SK-N-SH treated with all-trans-retinoic acid at 6 μM for 48 hours (cell line): Measurements from ENCODE around the gene ARHGAP10.

Experiments used
- ATAC-seq: fragments of 200-7000 bp; cut with Tn5 transposase; 3 replicates; pipeline ENCODE4 v1.9.1; 2020; ENCODE audit warnings: mild to moderate bottlenecking, moderate library complexity
- ARNTL ChIP-seq: fragments of 450-650 bp; formaldehyde crosslinking; IDR thresholded peaks from 2 replicates; pipeline ENCODE4 v1.5.0; 2020; ENCODE audit warnings: low read depth, mild to moderate bottlenecking, moderate library complexity, borderline replicate concordance
- BACH2 ChIP-seq: fragments of 250-450 bp; sonication (Bioruptor Pico); IDR thresholded peaks from 2 replicates; pipeline ENCODE4 v1.9.0; 2021; ENCODE audit warnings: mild to moderate bottlenecking, borderline replicate concordance
- ESRRG ChIP-seq: fragments of 250-450 bp; sonication (Bioruptor Pico); IDR thresholded peaks from 2 replicates; pipeline ENCODE4 v1.6.1; 2021; ENCODE audit warnings: mild to moderate bottlenecking
- GLIS3 ChIP-seq: fragments of 250-450 bp; sonication (Bioruptor Pico); IDR thresholded peaks from 2 replicates; pipeline ENCODE4 v1.5.0; 2020; ENCODE audit warnings: mild to moderate bottlenecking, moderate library complexity
- ISL1 ChIP-seq: fragments of 250-450 bp; sonication (Bioruptor Pico); IDR thresholded peaks from 2 replicates; pipeline ENCODE4 v2.1.2; 2022; ENCODE audit warnings: mild to moderate bottlenecking, moderate library complexity
- OSR1 ChIP-seq: fragments of 250-450 bp; sonication (Bioruptor Pico); IDR thresholded peaks from 2 replicates; pipeline ENCODE4 v1.8.0; 2022; ENCODE audit warnings: moderate library complexity, mild to moderate bottlenecking, inconsistent platforms
- PPARA ChIP-seq: fragments of 250-450 bp; sonication (Bioruptor Pico); IDR thresholded peaks from 2 replicates; pipeline ENCODE4 v1.5.0; 2020; ENCODE audit warnings: mild to moderate bottlenecking, borderline replicate concordance
- RARB ChIP-seq: fragments of 250-450 bp; sonication (Bioruptor Pico); IDR thresholded peaks from 2 replicates; pipeline ENCODE4 v1.8.0; 2021; ENCODE audit warnings: mild to moderate bottlenecking, moderate library complexity
- TCF4 ChIP-seq: fragments of 250-450 bp; sonication (Bioruptor Pico); IDR thresholded peaks from 2 replicates; pipeline ENCODE4 v1.8.0; 2021; ENCODE audit warnings: mild to moderate bottlenecking, moderate library complexity, borderline replicate concordance
- TOX ChIP-seq: fragments of 250-450 bp; sonication (Bioruptor Pico); IDR thresholded peaks from 2 replicates; pipeline ENCODE4 v1.8.0; 2021; ENCODE audit warnings: mild to moderate bottlenecking, moderate library complexity, borderline replicate concordance
- ZC3H10 ChIP-seq: fragments of 250-450 bp; sonication (Bioruptor Pico); IDR thresholded peaks from 2 replicates; pipeline ENCODE4 v1.5.1; 2021; ENCODE audit warnings: mild to moderate bottlenecking, moderate library complexity
- ZFP3 ChIP-seq: fragments of 250-450 bp; sonication (Bioruptor Pico); IDR thresholded peaks from 2 replicates; pipeline ENCODE4 v1.5.0; 2020; ENCODE audit warnings: mild to moderate bottlenecking, moderate library complexity
- ZFP30 ChIP-seq: fragments of 450-650 bp; formaldehyde crosslinking; IDR thresholded peaks from 2 replicates; pipeline ENCODE4 v1.5.0; 2022; ENCODE audit warnings: mild to moderate bottlenecking, moderate library complexity
- ZNF565 ChIP-seq: fragments of 450-650 bp; formaldehyde crosslinking; conservative IDR thresholded peaks from 2 replicates; pipeline ENCODE4 v1.5.0; 2020; ENCODE audit warnings: low read depth, mild to moderate bottlenecking, moderate library complexity
- ZNF70 ChIP-seq: fragments of 450-650 bp; formaldehyde crosslinking; IDR thresholded peaks from 2 replicates; pipeline ENCODE4 v1.5.0; 2020; ENCODE audit warnings: mild to moderate bottlenecking, moderate library complexity
- ZNF8 ChIP-seq: fragments of 450-650 bp; formaldehyde crosslinking; IDR thresholded peaks from 2 replicates; pipeline ENCODE4 v1.5.0; 2020; ENCODE audit warnings: mild to moderate bottlenecking, moderate library complexity
- TF ChIP-seq, protein P1 (sequence below): fragments of 250-450 bp; sonication (Bioruptor Pico); IDR thresholded peaks from 2 replicates; pipeline ENCODE4 v1.5.1; 2020; ENCODE audit warnings: low read depth, mild to moderate bottlenecking, moderate library complexity
- TF ChIP-seq, protein P2 (sequence below): fragments of 250-450 bp; sonication (Bioruptor Pico); IDR thresholded peaks from 2 replicates; pipeline ENCODE4 v1.5.0; 2020; ENCODE audit warnings: mild to moderate bottlenecking, moderate library complexity
- TF ChIP-seq, protein P3 (sequence below): fragments of 250-450 bp; sonication (Bioruptor Pico); IDR thresholded peaks from 2 replicates; pipeline ENCODE4 v1.5.1; 2021; ENCODE audit warnings: mild to moderate bottlenecking, moderate library complexity
- TF ChIP-seq, protein P4 (sequence below): fragments of 250-450 bp; sonication (Bioruptor Pico); IDR thresholded peaks from 2 replicates; pipeline ENCODE4 v1.8.0; 2021; ENCODE audit warnings: low read depth, mild to moderate bottlenecking, moderate library complexity, borderline replicate concordance
- TF ChIP-seq, protein P5 (sequence below): fragments of 250-450 bp; sonication (Bioruptor Pico); IDR thresholded peaks from 2 replicates; pipeline ENCODE4 v1.8.0; 2020; ENCODE audit warnings: mild to moderate bottlenecking, moderate library complexity, borderline replicate concordance

Gene ARHGAP10

DNA sequence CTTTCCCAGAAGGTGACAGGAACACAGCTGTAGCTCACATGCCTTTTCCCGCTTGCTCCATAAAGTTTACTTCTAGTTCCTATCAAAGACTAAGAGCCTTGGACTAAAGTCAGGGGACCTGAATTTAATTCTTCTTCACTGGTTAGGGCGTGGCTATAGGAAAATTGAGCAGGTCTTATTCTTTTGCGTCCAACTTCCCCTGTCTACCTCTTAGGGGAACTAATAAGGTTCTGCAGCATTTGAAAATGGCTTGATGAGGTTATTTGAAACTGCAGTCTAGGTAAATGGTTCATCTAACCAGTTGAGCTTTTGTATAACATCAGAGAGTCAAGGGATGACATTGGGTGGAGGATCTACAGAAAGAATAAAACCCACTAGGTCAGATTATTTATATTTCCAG, 2.6 kb downstream of the ARHGAP10 start:
- TF ChIP-seq BACH2 (no peak), ZNF565 (no peak), PPARA (CRISPR knock-in tag) (no peak), GLIS3 (CRISPR knock-in tag) (no peak), ZNF70 (CRISPR knock-in tag) (no peak), ZNF8 (CRISPR knock-in tag) (no peak), ARNTL (no peak), ZFP3 (no peak), ZC3H10 (CRISPR knock-in tag) (no peak), ZFP30 (CRISPR knock-in tag) (no peak), ESRRG (CRISPR knock-in tag) (no peak)
- TF ChIP-seq, protein P1, sequence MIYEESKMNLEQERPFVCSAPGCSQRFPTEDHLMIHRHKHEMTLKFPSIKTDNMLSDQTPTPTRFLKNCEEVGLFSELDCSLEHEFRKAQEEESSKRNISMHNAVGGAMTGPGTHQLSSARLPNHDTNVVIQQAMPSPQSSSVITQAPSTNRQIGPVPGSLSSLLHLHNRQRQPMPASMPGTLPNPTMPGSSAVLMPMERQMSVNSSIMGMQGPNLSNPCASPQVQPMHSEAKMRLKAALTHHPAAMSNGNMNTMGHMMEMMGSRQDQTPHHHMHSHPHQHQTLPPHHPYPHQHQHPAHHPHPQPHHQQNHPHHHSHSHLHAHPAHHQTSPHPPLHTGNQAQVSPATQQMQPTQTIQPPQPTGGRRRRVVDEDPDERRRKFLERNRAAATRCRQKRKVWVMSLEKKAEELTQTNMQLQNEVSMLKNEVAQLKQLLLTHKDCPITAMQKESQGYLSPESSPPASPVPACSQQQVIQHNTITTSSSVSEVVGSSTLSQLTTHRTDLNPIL (CRISPR knock-in tag), result no peak
- TF ChIP-seq, protein P2, sequence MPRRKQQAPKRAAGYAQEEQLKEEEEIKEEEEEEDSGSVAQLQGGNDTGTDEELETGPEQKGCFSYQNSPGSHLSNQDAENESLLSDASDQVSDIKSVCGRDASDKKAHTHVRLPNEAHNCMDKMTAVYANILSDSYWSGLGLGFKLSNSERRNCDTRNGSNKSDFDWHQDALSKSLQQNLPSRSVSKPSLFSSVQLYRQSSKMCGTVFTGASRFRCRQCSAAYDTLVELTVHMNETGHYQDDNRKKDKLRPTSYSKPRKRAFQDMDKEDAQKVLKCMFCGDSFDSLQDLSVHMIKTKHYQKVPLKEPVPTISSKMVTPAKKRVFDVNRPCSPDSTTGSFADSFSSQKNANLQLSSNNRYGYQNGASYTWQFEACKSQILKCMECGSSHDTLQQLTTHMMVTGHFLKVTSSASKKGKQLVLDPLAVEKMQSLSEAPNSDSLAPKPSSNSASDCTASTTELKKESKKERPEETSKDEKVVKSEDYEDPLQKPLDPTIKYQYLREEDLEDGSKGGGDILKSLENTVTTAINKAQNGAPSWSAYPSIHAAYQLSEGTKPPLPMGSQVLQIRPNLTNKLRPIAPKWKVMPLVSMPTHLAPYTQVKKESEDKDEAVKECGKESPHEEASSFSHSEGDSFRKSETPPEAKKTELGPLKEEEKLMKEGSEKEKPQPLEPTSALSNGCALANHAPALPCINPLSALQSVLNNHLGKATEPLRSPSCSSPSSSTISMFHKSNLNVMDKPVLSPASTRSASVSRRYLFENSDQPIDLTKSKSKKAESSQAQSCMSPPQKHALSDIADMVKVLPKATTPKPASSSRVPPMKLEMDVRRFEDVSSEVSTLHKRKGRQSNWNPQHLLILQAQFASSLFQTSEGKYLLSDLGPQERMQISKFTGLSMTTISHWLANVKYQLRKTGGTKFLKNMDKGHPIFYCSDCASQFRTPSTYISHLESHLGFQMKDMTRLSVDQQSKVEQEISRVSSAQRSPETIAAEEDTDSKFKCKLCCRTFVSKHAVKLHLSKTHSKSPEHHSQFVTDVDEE (CRISPR knock-in tag), result no peak

DNA sequence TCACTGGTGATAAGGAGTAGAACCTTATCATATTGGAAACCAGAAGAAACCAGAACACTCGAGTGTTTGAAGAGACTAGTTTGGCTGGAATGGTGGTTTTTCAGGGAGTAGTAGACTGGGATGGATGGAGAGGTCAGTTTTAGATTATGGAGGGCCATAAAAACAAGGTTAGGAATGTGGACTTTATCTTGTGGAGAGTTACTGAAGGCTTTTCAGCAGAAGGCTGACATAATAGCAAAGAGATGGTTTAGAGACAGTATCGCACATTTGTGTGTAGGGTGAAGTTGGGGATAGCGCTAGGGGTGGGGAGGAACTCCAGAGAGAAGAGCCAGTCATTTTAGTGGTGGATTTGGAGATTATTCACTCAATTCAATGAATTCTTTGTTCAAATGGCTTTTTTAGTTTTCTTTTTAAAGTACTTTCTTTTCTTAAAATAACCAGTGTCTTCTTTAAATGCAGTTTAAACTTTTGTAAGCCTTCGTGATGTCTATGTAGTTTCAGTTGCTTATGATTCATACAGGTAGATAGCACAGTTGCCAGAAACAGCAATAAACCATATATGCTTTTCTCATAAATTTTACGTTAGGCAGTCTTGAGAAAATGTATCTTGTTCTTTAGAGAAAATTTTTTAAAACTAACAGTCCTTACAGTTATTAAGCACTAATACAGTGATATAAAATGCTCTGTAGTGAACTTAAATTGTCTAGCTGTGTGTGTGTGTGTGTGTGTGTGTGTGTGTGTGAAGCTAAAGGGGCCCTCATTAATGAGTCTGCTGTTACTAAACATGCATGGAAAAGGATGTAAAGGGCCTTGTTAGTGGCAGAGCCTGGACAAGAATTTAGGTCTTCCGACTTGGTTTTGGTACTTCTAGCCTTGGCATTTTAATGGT, 3.8 kb downstream of the ARHGAP10 start:
- TF ChIP-seq, protein P3, sequence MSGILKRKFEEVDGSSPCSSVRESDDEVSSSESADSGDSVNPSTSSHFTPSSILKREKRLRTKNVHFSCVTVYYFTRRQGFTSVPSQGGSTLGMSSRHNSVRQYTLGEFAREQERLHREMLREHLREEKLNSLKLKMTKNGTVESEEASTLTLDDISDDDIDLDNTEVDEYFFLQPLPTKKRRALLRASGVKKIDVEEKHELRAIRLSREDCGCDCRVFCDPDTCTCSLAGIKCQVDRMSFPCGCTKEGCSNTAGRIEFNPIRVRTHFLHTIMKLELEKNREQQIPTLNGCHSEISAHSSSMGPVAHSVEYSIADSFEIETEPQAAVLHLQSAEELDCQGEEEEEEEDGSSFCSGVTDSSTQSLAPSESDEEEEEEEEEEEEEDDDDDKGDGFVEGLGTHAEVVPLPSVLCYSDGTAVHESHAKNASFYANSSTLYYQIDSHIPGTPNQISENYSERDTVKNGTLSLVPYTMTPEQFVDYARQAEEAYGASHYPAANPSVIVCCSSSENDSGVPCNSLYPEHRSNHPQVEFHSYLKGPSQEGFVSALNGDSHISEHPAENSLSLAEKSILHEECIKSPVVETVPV (CRISPR knock-in tag), result no peak
- TF ChIP-seq, protein P4, sequence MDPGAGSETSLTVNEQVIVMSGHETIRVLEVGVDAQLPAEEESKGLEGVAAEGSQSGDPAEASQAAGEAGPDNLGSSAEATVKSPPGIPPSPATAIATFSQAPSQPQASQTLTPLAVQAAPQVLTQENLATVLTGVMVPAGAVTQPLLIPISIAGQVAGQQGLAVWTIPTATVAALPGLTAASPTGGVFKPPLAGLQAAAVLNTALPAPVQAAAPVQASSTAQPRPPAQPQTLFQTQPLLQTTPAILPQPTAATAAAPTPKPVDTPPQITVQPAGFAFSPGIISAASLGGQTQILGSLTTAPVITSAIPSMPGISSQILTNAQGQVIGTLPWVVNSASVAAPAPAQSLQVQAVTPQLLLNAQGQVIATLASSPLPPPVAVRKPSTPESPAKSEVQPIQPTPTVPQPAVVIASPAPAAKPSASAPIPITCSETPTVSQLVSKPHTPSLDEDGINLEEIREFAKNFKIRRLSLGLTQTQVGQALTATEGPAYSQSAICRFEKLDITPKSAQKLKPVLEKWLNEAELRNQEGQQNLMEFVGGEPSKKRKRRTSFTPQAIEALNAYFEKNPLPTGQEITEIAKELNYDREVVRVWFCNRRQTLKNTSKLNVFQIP (CRISPR knock-in tag), result no peak
- TF ChIP-seq ZNF70 (CRISPR knock-in tag) (no peak), GLIS3 (CRISPR knock-in tag) (no peak), TCF4 (CRISPR knock-in tag) (no peak), ZNF565 (no peak), PPARA (CRISPR knock-in tag) (no peak), ZFP30 (CRISPR knock-in tag) (no peak), ARNTL (no peak), ZC3H10 (CRISPR knock-in tag) (no peak), RARB (no peak), ISL1 (no peak), OSR1 (CRISPR knock-in tag) (no peak), TOX (CRISPR knock-in tag) (no peak), ZNF8 (CRISPR knock-in tag) (no peak)
- TF ChIP-seq, protein P5, sequence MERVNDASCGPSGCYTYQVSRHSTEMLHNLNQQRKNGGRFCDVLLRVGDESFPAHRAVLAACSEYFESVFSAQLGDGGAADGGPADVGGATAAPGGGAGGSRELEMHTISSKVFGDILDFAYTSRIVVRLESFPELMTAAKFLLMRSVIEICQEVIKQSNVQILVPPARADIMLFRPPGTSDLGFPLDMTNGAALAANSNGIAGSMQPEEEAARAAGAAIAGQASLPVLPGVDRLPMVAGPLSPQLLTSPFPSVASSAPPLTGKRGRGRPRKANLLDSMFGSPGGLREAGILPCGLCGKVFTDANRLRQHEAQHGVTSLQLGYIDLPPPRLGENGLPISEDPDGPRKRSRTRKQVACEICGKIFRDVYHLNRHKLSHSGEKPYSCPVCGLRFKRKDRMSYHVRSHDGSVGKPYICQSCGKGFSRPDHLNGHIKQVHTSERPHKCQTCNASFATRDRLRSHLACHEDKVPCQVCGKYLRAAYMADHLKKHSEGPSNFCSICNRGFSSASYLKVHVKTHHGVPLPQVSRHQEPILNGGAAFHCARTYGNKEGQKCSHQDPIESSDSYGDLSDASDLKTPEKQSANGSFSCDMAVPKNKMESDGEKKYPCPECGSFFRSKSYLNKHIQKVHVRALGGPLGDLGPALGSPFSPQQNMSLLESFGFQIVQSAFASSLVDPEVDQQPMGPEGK (CRISPR knock-in tag), result no peak
- TF ChIP-seq, protein P2 (CRISPR knock-in tag), result no peak
- ATAC-seq, result no peak

More for the DNA sequence above, 2.6 kb downstream of the ARHGAP10 start:
- no peak for ATAC-seq
